Cardiac fibroblast (primary cell): ENCODE data around the gene SLCO3A1.

ENCODE experiments used
- DNase-seq, 2 donors: peaks; one replicate each; pipeline versions ENCODE4 v3.0.0 to v3.0.0-alpha.2; 2010; ENCODE audit warnings: low read depth in 2 of 2
- H3K4me3 ChIP-seq, 2 donors: replicated peaks in 1 of 2; 1 replicate in 1 of 2; 2 replicates in 1 of 2; pipeline ENCODE4 v1.5.1; 2011; ENCODE audit warnings: low read depth in 2 of 2, low read length in 2 of 2, mild to moderate bottlenecking in 2 of 2, moderate library complexity in 1 of 2
- CTCF ChIP-seq: IDR thresholded peaks from one replicate; pipeline ENCODE4 v1.5.1; 2011; ENCODE audit warnings: low read depth, mild to moderate bottlenecking, low read length, inconsistent platforms

The SLCO3A1 gene

GRCh38 chr15:92132982-92133755 is 279.7 kb downstream of the SLCO3A1 start:
- no peak for TF ChIP-seq CTCF
- DNase-seq: no peak
- no peak overlapping the region for H3K4me3 ChIP-seq

DNA sequence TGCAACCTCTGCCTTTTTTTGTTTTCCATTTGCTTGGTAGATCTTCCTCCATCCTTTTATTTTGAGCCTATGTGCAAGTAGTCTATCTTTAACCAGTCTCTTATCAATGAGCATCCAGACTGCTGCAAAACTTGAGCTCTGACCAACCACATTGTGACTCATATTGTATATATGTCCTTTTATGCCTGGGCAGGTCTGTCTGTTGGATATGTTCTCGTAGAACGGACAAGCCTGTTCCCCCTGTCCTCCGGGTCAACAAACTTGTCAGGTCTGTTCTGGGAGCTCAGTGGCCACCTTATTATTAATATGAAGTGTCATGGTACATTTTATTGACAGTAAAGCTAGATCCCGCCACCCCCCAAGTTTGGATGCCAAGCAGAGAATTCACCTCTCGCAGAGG is 287.3 kb downstream of the SLCO3A1 start:
- no peak for TF ChIP-seq CTCF
- DNase-seq: no peak
- no peak overlapping the region for H3K4me3 ChIP-seq

DNA sequence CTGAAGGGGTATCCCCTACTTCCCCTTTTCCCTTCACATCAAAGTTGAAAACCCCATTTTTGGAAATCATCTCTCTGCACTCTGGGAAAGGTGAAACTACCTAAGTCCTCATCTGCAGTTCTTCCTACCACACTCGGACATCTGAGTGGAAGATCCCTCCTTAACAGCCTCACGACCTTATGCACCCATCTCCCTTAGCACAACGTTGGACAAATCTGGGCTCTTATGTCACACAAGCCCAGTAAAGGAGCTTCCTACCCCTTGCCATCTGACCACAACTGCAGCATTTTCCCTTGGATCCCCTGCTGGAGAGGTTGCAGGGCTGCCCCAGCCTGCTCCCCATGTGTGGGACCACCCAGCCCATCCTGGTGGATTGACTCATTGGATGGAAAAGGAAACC is 288.1 kb downstream of the SLCO3A1 start:
- H3K4me3 ChIP-seq: no peak overlapping the region
- DNase-seq: no peak
- no peak for TF ChIP-seq CTCF

GRCh38 chr15:92142242-92143232 is 289.0 kb downstream of the SLCO3A1 start:
- TF ChIP-seq CTCF: no peak
- peak in 1 of 2 donors; percentile 44 for DNase-seq
- H3K4me3 ChIP-seq: no peak overlapping the region

GRCh38 chr15:92143765-92144164 is 290.3 kb downstream of the SLCO3A1 start:
- TF ChIP-seq CTCF: no peak
- no peak for DNase-seq

DNA sequence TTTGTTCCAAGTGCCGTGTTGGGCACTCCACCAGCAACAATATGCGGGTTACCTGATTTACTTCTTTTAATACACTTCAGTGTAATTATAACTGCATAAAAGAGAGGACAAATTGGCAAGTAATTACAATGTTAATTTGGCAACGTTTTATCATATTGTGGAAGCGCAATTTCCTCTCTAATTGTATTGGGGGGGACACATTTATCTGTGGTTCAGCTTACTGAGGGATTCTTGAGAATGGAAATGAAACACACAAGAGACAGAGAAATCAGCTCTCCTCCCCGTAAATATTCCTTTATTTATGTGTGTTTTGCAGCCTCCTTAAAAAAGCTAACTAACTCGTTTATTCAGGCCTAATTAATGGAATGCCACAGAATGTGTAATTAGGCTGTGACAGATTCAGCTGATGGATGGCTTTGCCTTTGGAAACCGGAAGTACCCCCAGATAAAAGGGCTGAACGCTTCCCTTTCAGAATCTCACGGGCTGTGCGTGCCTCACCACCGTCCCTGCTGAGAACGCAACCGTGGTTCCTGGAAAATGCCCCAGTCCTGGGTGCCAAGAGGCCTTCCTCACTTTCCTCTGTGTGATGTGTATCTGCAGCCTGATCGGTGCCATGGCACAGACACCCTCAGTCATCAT is 293.1 kb downstream of the SLCO3A1 start:
- no peak for DNase-seq
- TF ChIP-seq CTCF: no peak
- H3K4me3 ChIP-seq: no peak overlapping the region

More at GRCh38 chr15:92143765-92144164, 290.3 kb downstream of the SLCO3A1 start:
- no peak overlapping the region for H3K4me3 ChIP-seq
